ENCODE measurements around the gene GCH1.

GRCh38 chr14:54805070-54805444, 97.6 kb downstream of the GCH1 start:
- TF ChIP-seq POLR2A (IDR thresholded peaks at IDR 0.05) = no peak
- TF ChIP-seq, protein P1, sequence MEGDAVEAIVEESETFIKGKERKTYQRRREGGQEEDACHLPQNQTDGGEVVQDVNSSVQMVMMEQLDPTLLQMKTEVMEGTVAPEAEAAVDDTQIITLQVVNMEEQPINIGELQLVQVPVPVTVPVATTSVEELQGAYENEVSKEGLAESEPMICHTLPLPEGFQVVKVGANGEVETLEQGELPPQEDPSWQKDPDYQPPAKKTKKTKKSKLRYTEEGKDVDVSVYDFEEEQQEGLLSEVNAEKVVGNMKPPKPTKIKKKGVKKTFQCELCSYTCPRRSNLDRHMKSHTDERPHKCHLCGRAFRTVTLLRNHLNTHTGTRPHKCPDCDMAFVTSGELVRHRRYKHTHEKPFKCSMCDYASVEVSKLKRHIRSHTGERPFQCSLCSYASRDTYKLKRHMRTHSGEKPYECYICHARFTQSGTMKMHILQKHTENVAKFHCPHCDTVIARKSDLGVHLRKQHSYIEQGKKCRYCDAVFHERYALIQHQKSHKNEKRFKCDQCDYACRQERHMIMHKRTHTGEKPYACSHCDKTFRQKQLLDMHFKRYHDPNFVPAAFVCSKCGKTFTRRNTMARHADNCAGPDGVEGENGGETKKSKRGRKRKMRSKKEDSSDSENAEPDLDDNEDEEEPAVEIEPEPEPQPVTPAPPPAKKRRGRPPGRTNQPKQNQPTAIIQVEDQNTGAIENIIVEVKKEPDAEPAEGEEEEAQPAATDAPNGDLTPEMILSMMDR (IDR thresholded peaks at IDR 0.05) = no peak

Measured in gastroesophageal sphincter (tissue), 3 donors.